RWPE1 (cell line): ENCODE measurements around the gene SLC2A10.
A peak's percentile ranks its signal among the peaks of the same experiment; 100 is the strongest.

ENCODE experiments used
- CTCF ChIA-PET: fragments of 350-600 bp; sonication (Branson Sonifier 250); formaldehyde crosslinking; extraction: SDS; loops from one replicate; lab custom pipeline; 2021; lab: Yijun Ruan, JAX
- POLR2A ChIA-PET: fragments of 400-600 bp; formaldehyde crosslinking; extraction: SDS; loops from one replicate; lab custom pipeline; 2020; ENCODE audit warnings: antibody characterized with exemption; ENCODE audit not compliant: low non-redundant PET; lab: Yijun Ruan, JAX
- DNase-seq: peaks from one replicate; pipeline ENCODE4 v3.0.0; 2012; ENCODE audit warnings: low spot score
- H3K27ac ChIP-seq: fragments of 450-650 bp; 2 replicates; pipeline ENCODE4 v1.5.1; 2017
- TF ChIP-seq, protein P1 (sequence below): fragments of 450-650 bp; conservative IDR thresholded peaks from 2 replicates; pipeline ENCODE4 v1.5.1; 2017; ENCODE audit warnings: low read depth, mild to moderate bottlenecking

SLC2A10 gene

DNA sequence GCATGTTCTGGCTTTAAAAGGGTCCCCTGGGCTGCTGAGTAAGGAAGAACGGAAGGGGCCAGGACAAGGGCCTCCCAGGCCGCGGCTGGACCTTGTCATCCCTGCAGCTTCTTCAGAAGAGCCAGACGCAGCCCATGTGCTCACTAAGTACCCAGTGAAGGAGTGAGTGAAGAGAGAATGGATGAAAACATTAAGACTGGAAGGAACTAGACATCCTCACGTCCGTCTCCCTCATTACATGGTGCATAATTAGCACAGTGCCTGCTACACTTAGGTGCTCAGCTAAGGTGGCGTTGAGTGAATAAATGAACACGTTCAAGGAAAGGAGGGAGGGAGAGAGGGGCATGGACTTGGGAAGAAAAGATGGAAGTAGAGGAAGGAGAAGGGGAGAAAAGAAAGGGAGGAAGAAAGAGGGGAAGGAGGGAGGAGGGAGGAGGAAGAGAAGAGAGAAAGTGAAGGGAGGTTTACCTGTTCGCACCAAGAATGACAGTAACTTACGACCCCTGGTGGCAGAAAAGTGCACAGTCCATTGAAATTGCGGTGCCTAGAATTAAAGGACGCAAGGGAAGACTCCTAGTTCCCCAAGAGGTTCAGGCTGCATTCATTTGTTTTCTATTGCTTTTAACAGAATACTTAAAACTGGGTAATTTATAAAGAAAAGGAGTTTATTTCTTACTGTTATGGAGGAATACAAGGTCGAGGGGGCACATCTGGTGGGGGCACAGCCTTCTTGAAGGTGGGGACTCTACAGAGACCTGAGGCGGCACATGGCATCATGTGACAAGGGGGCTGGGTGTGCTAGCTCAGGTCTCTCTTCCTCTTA, 28.2 kb upstream of the SLC2A10 start:
- peak; percentile 78 for DNase-seq
- TF ChIP-seq, protein P1, sequence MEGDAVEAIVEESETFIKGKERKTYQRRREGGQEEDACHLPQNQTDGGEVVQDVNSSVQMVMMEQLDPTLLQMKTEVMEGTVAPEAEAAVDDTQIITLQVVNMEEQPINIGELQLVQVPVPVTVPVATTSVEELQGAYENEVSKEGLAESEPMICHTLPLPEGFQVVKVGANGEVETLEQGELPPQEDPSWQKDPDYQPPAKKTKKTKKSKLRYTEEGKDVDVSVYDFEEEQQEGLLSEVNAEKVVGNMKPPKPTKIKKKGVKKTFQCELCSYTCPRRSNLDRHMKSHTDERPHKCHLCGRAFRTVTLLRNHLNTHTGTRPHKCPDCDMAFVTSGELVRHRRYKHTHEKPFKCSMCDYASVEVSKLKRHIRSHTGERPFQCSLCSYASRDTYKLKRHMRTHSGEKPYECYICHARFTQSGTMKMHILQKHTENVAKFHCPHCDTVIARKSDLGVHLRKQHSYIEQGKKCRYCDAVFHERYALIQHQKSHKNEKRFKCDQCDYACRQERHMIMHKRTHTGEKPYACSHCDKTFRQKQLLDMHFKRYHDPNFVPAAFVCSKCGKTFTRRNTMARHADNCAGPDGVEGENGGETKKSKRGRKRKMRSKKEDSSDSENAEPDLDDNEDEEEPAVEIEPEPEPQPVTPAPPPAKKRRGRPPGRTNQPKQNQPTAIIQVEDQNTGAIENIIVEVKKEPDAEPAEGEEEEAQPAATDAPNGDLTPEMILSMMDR, result peak; percentile 91
- no peak overlapping the region for H3K27ac ChIP-seq
- ChIA-PET CTCF (interaction anchor here (0.6 to 2.0 kb wide), 18 partner anchors 9 to 414 kb away, joined by 3 to 13 read pairs (median 4); no protein-coding TSS in a partner anchor), POLR2A (no interaction called here)

DNA sequence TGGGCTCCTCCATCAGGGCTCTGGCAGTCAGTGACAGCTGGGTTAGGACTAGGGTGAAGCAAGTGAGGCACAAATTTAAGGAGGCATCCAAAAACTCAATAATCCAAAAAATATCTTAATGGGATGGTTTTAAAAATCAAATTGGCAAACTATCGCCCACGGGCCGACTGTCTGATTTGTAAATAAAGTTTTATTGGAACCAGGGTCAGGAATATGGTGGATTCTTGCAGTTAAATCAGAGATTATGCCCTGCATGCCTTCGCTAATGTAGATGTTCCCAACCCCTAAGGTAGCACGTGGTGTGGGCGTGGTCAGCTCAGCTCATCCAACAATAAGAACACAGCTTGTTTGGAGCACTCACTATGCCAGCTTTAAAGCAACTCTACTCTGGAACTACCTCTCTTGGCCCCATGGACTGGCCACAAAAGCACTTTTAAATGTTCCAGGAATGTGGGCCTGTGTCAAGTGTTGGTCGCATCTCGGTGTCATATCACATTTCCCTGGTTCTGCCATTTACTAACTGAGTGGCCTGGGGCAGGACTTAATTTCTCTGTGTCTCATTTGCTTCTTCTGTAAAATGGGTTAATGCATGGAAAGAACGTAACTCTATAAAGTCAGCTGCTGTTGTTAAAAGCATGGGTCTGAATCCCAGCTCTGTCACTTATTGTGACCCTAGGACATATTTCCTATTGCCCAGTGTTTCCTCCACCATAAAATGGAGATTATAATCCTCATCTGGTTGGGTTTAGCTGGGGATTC, 27.2 kb upstream of the SLC2A10 start:
- ChIA-PET CTCF (interaction anchor here (0.6 to 1.9 kb wide), 10 partner anchors 10 to 529 kb away, joined by 3 to 6 read pairs (median 4); no protein-coding TSS in a partner anchor), POLR2A (no interaction called here)
- no peak for DNase-seq
- TF ChIP-seq, protein P1, result no peak
- no peak overlapping the region for H3K27ac ChIP-seq

DNA sequence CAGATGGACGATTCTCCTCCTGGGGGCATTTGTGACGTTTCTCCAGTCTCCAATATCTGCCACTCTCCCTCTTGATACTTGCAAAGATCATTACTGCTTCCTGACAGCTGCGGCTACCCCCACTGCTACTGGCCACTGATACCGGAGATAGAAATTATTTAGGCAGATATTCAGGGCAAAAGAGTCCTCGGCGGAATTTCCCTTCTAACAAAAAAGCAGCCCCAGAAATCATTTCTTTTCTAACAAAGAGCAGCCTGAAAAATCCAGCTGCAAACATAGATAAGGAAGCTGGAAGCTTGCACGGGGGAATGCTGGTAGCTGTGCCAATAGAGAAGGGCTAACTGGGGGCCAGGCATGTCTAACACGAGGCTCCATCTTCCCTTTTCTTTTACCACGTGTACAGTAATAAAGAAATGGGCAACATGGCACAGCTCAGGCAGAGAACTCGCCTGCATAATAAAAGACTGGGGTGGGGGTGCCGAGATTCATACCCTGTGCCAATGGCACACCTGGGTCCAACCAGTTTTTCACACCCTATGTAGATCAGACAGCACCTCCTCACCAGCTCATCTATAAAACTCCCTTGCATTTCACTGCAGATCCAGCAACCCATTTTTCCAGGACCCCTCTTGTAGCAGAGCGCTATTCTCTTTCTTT, 26.3 kb upstream of the SLC2A10 start:
- TF ChIP-seq, protein P1, result no peak
- H3K27ac ChIP-seq, result peak overlapping the region; percentile 81
- ChIA-PET POLR2A (interaction anchor here (0.5 kb wide), 1 partner anchor 1663 kb away, joined by 4 read pairs; no protein-coding TSS in a partner anchor), CTCF (interaction anchor here (0.6 to 1.4 kb wide), 4 partner anchors 162 to 530 kb away, joined by 3 to 6 read pairs (median 4); no protein-coding TSS in a partner anchor)
- DNase-seq, result no peak

DNA sequence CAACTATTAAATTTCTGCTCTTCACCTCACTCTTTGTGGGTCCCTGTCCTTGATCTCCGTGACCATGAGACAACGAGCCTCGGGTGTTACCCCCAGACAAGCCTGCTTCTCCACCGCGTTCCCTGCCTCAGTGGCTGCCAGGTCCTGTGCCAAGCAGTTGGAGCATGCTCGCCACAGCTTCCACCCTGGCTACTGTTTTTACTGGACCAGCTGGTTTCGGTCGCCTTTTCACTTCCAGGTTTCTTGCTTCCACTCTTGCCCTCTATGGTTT, 25.8 kb upstream of the SLC2A10 start:
- ChIA-PET CTCF (interaction anchor here (1.2 kb wide), 1 partner anchor 162 kb away, joined by 6 read pairs; no protein-coding TSS in a partner anchor), POLR2A (interaction anchor here (0.5 kb wide), 1 partner anchor 1664 kb away, joined by 4 read pairs; no protein-coding TSS in a partner anchor)
- no peak for DNase-seq
- TF ChIP-seq, protein P1, result no peak
- H3K27ac ChIP-seq, result peak overlapping the region; percentile 81

DNA sequence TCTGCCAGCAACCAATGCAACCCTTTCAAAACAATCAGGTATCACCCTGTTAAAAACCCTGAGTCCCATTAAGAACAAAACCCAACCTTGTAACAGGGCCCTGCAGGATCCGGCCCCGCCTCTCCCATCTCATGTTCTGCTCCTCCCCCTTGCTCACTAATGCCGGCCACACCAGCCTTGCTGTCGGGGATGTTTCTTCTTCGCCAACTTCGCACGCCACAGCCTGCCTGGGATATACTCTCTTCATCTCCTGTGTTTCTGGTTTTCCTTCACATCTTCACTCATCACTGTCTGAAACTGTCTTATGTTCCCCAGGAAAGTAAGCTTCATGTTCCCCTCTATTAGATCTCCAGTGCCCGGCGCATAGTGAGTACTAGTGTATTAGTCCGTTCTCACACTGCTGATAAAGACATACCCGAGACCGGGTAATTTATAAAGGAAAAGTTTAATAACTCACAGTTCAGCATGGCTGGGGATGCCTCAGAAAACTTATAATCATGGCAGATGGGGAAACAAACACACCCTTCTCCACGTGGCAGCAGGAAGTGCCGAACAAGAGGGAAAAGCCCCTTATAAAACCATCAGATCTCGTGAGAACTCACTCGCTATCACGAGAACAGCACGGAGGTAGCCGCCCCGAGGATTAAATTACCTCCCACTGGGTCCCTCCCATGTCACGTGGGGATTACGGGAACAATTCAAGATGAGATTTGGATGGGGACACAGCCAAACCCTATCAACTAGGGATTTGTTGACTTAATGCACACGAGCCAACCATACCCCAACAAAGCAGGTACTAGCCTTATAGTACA, 25.3 kb upstream of the SLC2A10 start:
- peak; percentile 96 for DNase-seq
- TF ChIP-seq, protein P1, result no peak
- H3K27ac ChIP-seq, result peak overlapping the region; percentile 81
- CTCF ChIA-PET, result no interaction called here
- POLR2A ChIA-PET, result no interaction called here
